Testis (tissue), 2 donors: ENCODE data around the gene INPP4A.

ENCODE experiments used
- POLR2A ChIP-seq: fragments of 450-650 bp; IDR thresholded peaks from one replicate; pipeline ENCODE4 v1.6.1; 2017; ENCODE audit warnings: antibody characterized with exemption, mild to moderate bottlenecking, moderate library complexity
- TF ChIP-seq, protein P1 (sequence below), 3 experiments: fragments of 450-650 bp in 2 of 3; fragments of 200-600 bp in 1 of 3; sonication (generic) in 1 of 3; IDR thresholded peaks; one replicate each; pipeline ENCODE4 v1.5.1; 2016 to 2019; ENCODE audit warnings: antibody characterized with exemption in 3 of 3, mild to moderate bottlenecking in 2 of 3, moderate library complexity in 1 of 3

DNA sequence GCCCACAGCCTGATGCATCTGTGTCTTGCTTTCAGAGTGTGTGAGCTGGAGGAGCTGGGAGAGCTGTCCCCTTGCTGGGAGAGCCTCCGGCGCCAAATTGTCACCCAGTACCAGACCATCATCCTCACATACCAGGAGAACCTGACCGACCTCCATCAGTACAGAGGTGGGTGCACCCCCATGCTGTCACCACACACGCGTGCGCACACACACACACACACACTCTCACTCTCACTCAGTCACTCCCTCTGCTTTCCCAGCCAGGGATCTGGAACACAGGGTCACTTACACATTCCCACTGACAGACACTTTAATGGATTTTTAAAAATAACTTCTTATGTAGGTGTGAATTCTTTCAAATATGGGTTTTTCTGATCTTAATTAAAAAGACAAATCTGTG lies 99.2 kb downstream of the INPP4A start:
- TF ChIP-seq, protein P1, sequence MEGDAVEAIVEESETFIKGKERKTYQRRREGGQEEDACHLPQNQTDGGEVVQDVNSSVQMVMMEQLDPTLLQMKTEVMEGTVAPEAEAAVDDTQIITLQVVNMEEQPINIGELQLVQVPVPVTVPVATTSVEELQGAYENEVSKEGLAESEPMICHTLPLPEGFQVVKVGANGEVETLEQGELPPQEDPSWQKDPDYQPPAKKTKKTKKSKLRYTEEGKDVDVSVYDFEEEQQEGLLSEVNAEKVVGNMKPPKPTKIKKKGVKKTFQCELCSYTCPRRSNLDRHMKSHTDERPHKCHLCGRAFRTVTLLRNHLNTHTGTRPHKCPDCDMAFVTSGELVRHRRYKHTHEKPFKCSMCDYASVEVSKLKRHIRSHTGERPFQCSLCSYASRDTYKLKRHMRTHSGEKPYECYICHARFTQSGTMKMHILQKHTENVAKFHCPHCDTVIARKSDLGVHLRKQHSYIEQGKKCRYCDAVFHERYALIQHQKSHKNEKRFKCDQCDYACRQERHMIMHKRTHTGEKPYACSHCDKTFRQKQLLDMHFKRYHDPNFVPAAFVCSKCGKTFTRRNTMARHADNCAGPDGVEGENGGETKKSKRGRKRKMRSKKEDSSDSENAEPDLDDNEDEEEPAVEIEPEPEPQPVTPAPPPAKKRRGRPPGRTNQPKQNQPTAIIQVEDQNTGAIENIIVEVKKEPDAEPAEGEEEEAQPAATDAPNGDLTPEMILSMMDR (IDR thresholded peaks at IDR 0.05) = no peak
- no peak for TF ChIP-seq POLR2A
